HG03097 (cell line): Measurements from ENCODE around the gene KPNA4.
"Not testable (repeated sequence)": the region's sequence is repeated elsewhere in the genome, so short reads cannot be mapped to it uniquely, and the experiment has no call there.

Experiments used
- ATAC-seq: cut with Tn5 transposase; IDR thresholded peaks from one replicate; pipeline ENCODE4 v1.9.1; 2021; ENCODE audit not compliant: unreplicated experiment, low FRiP score

The KPNA4 gene

GRCh38 chr3:160574636-160575035 is 9.3 kb upstream of the KPNA4 start:
- no peak for ATAC-seq

GRCh38 chr3:160573955-160574525 is 8.7 kb upstream of the KPNA4 start:
- ATAC-seq, result not testable (repeated sequence)

GRCh38 chr3:160569894-160570652 is 4.7 kb upstream of the KPNA4 start:
- ATAC-seq, result no peak

GRCh38 chr3:160568989-160569388 is 3.6 kb upstream of the KPNA4 start:
- no peak for ATAC-seq

GRCh38 chr3:160567774-160568173 is 2.4 kb upstream of the KPNA4 start:
- no peak for ATAC-seq

- ATAC-seq, result no peak
Measured at GRCh38 chr3:160566499-160566898, 1.1 kb upstream of the KPNA4 start.

GRCh38 chr3:160564949-160565441 is 376 bp downstream of the KPNA4 start:
- ATAC-seq, result peak; percentile 38

GRCh38 chr3:160564258-160564911 is 986 bp downstream of the KPNA4 start:
- ATAC-seq, result no peak

GRCh38 chr3:160562952-160563351 is 2.4 kb downstream of the KPNA4 start:
- no peak for ATAC-seq

GRCh38 chr3:160557571-160557970 is 7.8 kb downstream of the KPNA4 start:
- no peak for ATAC-seq

GRCh38 chr3:160556141-160556540 is 9.2 kb downstream of the KPNA4 start:
- no peak for ATAC-seq

- ATAC-seq, result no peak
Measured at GRCh38 chr3:160554980-160555379, 10.4 kb downstream of the KPNA4 start.

GRCh38 chr3:160553827-160554226 is 11.5 kb downstream of the KPNA4 start:
- no peak for ATAC-seq

GRCh38 chr3:160546727-160547126 is 18.6 kb downstream of the KPNA4 start:
- ATAC-seq, result no peak

- ATAC-seq, result no peak
Measured at GRCh38 chr3:160545504-160545871, 19.9 kb downstream of the KPNA4 start.

- no peak for ATAC-seq
Measured at GRCh38 chr3:160544844-160545503, 20.4 kb downstream of the KPNA4 start.

- ATAC-seq, result no peak
Measured at GRCh38 chr3:160540551-160540950, 24.8 kb downstream of the KPNA4 start.

GRCh38 chr3:160538895-160539294 is 26.5 kb downstream of the KPNA4 start:
- ATAC-seq, result no peak

GRCh38 chr3:160537729-160538128 is 27.6 kb downstream of the KPNA4 start:
- no peak for ATAC-seq

GRCh38 chr3:160532371-160532770 is 33.0 kb downstream of the KPNA4 start:
- ATAC-seq, result no peak

- ATAC-seq, result no peak
Measured at GRCh38 chr3:160531311-160531710, 34.1 kb downstream of the KPNA4 start.
